HG03108 (cell line): Measurements from ENCODE around the gene BARX2.

Experiments
- ATAC-seq: cut with Tn5 transposase; IDR thresholded peaks from one replicate; pipeline ENCODE4 v1.9.1; 2021; ENCODE audit warnings: moderate library complexity; ENCODE audit not compliant: unreplicated experiment

BARX2 gene

DNA sequence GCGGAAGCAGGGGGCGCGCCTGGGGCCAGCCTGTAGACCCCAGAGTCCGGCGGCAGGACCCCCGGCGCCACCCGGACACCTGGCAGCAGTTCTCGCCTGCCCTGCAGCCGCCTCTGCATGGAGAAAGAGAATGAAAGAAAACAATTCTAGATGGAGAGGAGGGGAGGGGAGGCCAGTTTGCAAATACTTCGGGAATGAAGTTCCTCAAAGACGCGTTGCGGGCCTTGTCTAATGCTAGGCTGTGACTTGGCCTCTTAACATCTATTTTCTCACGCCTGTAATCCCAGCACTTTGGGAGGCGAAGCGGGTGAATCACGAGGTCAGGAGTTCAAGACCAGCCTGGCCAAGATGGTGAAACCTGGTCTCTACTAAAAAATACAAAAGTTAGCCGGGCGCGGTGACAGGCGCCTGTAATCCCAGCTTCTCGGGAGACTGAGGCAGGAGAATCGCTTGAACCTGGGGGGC, 2.1 kb upstream of the BARX2 start:
- no peak for ATAC-seq

DNA sequence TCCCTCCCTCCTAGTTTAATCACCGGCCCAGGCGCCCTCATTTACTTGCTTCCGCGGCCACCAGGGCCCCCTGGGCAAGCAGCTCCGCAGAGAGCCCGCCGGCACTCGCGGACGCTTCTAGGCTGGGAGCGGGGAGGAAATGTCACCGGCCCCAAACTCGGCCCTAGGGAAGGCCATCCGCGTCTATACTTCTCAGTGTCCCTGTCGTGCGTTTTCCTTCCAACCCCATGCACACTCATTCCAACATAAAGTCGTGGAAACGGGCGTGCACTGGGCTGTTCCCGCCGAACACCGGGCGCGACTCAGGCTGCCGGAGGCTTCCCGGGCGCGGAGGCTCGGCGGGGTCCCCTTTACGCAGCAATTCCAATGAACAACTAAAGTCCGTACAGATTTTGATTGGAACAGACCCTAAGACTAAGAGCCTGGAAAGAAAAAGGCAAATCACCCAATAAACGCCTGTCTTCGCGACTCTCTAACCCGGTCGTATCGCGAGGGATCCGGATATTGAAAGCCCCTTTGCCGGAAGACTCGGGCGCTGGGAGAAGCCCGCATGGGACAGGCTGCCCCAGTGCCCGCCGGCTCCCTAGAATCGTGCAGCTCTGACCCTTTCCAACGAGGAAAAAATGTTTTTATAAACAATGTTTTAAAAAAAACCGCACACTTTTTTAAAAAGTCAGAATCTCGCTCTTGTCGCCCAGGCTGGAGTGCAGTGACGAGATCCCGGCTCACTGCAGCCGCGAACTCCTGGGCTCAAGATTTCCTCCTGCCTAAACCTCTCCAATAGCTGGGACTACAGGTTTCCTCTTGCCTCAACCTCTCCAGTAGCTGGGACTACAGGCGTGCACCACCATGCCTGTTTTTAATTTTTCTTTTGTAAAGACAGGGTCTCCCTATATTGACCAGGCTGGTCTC, 1.3 kb upstream of the BARX2 start:
- ATAC-seq = no peak

DNA sequence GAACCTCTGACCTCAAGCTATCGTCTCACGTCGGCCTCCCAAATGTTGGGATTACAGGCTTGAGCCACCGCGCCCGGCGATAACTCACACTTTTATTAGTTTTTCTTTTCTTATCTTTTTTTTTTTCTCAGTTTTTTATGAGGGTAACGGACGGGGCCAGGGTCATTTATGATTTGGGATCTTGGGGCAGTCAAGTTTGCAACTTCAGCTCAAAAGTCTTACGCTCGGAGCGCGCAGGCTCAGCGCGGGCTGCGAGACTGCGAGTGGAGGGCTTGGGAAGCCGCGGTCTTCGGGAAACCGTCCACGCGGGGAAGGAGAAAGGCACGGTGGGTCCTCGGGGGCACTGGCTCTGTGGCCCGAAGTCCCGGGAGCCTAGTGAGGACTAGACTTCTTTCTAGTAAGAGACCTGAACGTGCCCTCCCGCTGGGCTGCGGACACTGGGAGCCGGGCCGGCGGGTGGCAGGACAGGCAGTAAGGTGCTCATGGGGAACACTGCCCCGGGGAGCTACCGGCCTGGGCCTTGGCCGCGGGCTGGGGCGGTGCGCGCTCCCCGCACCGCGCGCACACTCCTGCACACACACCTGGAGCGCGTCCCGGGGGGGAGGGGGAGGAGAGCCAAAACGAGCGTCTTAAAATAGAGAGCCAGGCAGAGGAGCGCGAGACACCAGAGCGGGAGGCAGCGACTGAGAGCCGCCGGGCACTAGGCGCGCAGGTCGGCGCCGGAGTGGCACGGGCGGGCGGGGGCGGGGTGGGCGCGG, 476 bp upstream of the BARX2 start:
- ATAC-seq = no peak

DNA sequence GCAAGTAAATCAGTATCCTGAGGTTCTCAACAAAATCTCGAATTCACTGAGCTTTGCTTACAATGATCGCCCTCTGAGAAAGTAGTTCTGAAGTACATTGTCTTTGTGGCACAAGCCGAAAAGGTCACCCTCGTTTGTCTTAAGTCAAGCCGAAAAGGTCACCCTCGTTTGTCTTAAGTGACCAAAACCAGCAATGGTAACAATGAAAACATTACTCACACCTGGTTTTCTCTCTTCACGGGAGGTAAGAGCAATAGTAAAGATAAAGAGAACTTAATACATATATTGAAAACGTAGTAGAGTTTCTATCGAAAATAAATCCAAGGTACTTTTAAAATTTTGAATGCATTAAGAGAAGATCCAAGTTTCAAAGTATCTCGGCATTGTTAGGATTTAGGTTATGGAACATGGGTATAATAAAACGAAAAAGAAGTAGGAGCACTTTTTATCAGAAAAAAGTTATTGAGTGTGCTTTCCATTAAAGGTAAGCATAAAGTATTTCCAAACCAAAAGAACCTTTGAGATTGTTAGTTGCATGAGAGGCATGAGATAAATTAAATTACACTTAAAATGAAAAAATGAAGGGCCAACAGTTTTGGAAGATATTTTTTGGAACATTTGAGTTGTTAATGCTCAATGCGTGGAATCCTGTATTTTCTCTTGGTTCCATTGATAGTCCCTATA, 1.2 kb downstream of the BARX2 start:
- no peak for ATAC-seq

DNA sequence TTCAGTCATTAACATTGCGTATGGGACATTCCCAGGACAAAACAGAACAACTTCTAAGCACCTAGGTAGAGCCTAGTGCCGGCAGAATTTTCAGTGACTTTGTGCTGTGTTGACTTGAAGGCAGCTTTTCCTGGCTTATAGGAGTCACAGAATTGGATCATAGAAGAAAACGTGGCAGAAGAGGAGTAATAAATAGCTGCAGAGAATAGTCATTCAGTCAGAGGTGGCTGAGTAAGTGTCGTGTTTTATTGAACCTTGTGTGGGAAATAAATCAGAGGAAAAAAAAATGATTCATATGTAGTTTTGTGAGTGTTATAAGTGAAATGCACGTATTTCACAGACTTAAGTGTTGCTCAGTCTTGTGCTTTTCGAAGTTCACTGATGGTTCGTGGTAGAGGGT, 2.1 kb downstream of the BARX2 start:
- no peak for ATAC-seq

DNA sequence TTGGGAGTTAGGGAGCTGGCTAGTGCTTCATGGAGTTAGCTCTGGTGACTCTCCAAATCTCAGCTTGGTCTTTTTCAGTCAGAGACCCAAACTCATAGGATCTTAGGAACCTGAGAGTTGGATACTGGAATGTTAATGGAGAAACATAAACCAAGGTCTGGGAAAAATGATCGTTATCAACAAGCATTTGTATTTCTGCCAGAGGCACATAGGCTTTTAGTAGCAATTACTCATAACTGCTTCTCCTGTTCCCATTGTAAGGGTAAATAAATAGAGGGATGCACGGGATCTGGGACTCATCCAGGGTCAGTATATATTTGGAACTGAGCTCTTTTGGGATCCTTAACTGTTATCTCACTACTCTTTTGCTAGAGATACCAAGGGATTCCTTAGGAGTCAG, 4.8 kb downstream of the BARX2 start:
- ATAC-seq = no peak

DNA sequence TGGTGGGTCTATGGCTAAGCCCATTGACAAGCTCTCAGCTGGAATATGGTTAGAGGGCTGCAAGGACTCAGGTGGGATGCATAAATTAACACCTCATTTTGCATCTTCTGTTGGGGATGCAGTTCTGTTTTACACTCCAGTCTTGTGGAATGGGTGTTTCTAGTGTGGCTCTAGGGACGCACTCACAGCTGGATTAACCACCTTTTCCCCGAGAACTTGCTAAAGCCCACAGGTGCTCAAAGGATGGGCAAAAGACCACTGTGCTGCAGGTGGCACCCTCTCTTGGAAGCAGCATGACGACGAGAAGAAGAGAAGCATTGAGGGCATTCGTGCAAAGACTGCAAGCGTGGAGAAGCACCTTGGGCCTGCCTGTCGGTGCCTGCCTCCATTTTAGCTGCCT, 6.9 kb downstream of the BARX2 start:
- ATAC-seq = no peak

DNA sequence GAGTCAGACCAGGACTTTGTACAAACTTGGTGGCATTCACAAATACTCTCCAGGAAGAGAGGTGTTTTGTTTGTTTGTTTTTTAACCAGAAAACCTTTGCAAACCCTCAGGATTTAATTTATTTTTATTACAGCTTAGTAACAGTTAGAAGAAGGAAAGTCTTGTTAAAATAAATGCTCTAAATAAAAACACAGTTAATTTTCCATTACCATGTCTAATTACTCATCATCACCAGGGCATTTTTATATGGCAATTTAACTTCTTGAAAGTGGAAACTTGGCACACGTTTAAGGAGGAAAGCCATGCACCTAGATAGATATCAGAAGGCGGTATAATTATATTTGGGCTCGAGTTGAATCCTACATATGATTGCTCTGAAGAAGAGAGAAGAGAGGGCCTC, 7.4 kb downstream of the BARX2 start:
- no peak for ATAC-seq

DNA sequence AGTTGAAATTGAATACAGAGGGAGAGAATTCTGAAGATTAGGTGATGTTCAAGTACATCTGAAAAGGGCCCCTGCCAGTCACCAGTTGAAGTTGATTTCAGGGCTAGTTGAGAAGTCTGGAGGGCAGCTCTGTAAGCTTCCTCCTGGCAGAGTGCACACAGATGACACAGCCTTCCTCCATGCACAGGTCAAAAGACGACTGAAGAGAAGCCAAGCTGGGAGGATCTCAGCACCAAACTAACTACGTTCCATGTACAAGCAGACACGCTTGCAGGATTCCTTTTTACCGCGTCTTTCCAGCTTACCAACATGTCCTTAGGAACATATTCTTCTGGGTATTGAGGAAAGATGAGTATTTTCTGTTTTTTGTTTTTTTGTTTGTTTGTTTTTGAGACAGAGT, 7.9 kb downstream of the BARX2 start:
- no peak for ATAC-seq

DNA sequence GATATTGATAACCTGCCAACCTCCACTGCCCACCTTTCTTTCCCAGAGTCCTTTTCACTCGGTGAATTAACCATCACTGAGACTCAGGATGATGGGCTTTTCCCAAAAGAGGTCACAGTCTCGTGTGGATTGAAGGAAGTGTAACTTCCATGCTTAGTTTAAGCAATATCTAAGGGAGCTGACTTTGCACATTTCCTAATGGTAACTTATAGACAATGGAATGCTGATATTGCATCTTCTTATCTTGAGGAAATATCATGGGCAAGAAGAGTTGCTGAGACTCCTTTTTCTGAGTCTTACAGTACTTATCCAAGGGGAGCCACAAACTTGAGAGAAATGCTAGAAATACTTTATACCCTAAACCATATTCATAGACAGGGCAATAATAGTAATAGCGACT, 8.8 kb downstream of the BARX2 start:
- no peak for ATAC-seq

DNA sequence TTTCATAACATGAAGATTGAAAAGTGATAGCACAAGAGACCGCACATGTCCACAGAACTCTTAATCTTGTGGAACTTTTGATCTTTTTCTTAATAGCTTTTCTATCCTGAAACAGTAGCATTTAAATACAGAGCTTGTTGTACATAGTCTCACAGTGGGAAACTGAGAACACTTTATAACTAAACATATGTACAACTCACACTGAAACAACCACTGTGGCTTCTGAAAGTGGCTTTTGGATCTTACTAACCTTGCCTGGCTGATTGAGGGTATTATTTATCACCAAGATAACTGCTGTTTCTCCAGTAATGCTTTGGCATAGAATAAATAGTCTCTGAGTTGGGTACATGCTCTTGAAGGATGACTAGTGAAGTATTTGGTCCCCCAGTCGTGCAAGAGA, 10.2 kb downstream of the BARX2 start:
- no peak for ATAC-seq

DNA sequence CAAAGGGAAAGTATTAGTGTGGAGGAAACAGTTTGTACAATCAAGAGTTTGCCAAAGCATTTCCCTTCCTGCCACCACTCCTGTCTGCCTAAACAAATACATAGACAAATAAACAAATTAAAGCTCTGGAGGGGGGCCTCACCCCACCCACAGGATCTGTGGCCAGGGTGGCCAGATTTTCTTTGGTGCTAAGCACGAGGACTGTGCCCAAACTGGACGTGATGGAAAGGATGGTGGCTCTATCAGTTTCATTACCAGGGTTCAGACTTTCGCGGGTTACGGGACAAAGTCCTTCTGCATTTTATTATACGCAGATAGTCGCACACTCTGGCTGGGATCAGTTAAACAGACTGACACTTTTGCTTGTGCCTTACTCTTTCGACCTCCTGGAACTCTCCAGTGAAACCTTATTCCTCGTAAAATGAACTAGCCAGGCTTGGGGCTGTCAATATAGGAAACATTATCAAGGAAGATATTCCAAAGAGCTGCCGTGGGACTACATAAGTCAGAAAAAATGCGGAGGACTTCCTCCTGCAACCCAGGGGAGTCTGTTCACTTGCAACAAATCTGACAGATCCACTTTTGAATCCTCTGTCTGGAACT, 11.2 kb downstream of the BARX2 start:
- ATAC-seq = no peak

DNA sequence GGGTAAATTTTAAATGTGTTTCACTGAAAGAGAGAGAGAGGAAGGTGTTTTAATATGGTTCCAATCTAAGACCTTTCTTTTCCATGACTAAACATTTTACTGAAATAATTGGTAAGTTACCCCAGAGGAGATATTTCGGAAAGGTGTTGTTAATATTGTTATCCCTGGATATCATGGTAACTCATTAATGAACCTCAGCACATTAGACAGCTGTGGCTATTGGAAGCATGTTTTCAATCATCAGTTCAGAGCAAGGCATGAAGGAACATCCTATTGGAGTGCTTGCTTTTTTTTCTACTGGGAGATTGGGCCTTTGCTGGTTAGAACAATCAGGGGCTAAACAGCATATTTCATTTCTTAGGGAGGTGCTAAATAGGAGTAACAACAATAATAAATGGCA, 11.8 kb downstream of the BARX2 start:
- ATAC-seq = no peak

DNA sequence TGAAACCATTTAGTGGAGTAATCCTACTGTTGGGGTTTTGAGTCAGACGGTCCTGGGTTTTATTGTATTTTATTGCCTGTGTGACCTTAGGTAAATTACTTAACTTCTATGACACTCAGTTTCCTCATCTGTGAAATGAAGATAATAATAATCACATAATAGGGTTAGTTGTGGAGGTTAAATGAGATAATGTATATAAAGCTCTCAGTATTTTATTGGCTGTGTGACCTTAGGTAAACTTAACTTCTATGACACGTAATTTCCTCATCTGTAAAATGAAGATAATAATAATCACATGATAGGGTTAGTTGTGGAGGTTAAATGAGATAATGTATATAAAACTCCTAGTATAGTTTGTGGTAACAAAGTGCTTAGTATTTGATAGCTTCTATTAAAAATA, 13.2 kb downstream of the BARX2 start:
- no peak for ATAC-seq

DNA sequence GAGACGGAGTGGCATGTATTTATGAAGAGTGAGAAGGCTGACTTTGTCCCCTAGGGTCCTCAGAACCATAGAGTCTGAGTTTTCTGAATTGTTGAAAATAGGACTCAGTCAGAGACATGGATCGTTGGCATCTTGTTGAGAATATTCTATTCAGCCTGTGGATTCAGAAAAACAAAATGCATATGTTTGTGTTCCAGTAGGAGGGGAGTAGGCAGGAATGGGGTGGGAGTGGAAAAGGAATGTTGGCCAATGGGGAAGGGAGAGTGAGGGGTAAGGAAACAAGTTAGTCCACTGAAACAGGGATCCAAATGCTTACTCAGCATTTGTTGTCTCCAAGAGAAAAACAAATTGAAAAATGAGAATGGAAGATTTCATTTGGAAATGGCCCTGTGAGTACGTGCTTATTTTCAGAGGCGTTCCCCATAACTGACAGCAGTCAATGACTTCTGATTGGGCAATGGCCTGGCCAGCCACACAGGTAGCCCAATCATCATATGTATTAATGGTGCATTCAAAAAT, 14.7 kb downstream of the BARX2 start:
- no peak for ATAC-seq

DNA sequence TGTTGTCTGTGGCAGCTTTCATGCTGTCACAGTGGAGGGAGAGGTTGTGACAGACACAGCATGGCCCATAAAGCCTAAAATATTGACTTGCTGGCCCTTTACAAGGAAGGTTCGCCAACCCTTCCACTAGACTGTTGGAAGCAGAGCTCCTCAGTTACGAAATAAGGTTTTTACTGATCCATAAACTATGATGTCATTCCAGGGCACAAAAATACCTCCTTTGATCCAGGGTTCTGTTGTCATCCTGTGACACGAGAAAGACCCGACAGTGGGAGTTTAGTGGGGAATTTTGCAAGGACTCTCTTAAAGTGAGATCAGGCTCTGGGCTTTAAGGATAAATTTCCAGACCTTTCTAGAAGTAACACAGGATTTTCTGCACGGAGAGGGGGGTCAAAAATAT, 15.7 kb downstream of the BARX2 start:
- ATAC-seq = no peak

DNA sequence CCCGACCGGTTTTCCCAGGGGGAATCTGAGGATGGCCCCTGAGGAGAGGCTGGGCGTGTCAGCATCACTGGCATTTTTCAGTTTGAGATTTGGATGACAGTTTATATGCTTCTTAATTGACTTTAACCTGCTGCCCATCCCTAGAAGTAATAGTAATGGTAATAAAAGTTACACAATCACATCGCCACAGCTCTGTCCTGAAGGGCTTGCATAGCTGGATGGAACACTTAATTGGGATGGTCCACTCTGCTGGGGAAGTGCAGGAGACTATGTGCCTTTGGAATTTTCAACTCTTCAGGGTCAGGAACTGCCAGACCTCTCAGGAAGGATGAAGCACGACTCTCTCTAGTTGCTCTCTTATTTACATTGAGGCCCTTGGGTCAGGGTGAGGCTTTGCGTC, 16.2 kb downstream of the BARX2 start:
- no peak for ATAC-seq

DNA sequence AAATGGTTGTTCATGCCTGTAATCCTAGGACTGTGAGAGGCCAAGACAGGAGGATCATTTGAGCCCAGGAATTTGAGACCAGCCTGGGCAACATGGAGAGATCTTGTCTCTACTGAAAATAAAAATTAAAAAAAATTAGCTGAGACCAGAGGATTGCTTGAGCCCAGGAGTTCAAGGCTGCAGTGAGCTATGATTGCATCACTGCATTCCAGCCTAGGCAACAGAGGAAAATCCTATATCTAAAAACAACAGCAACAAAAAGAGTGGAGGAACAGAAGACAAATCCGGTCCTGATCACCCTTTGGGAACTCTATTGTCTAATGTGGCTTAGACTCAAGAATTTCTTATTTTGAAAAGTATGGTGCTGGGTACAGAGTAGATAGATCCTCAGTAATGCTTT, 17.3 kb downstream of the BARX2 start:
- ATAC-seq = no peak

DNA sequence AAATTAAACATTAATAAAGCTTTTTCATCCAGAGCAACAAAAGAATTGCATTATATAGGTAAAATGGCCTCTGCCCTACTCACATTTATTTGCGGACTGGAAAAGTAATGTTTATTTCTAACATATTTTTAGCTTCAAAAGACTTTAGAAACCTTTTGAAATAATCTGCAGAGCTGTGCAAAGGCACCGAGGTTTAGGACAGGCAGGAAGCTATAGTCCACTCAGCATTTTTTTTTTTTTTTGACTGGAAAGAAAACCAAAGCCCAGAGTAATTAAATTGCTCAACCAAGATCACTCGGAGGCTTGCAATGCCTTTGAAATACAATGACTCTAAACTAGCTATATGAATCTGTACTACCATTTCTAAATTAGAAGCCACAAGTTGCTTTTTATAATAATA, 19.1 kb downstream of the BARX2 start:
- no peak for ATAC-seq

DNA sequence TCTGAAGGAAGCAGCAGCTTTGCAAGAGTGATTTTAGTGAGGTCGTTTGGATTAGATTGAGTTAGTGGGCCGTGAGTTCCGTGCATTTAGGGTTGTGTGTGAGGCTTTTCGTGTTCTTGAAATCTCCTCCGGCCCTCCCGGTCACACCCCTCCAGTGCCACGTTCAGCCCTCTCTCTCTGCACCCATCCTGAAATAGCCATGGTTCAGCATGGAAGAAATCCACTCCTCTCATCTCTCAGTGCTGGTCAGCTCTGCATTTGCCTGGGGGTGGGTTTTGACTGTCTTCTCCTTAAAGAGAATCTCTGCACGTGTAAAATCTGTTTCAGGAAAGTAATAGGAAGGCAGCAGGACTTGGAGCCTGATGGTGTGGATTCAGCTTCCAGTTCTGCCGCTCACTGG, 19.8 kb downstream of the BARX2 start:
- ATAC-seq = no peak

DNA sequence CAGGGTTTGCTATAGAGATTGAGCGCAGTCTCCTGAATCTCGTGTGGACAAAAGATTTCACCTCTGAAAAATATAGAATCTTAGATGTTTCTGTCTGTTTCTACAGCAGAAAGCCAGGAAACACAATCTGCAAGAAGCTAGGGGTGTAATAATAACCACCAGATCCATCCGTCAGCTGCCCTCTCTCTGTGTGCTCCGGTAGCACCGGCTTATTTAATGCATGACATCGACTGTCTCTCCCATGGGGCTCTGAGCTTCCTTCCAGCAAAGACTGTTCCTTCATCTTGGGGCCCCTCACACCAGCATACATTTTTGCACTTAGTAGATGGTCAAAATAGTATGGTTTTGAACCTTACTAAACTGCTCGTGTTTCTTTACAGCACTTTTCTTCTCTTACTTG, 20.2 kb downstream of the BARX2 start:
- no peak for ATAC-seq
